ENCODE results near the gene ICAM3.
"Not testable (repeated sequence)": the region's sequence is repeated elsewhere in the genome, so short reads cannot be mapped to it uniquely, and the experiment has no call there.

Gene ICAM3

GRCh38 chr19:10339380-10339960 is at the start of gene ICAM3:
ICAM3 (minus strand) TSS chr19:10339624; CDS start chr19:10339614, 10 bp downstream.
- DNase-seq = no peak

- DNase-seq = peak; percentile 73
Observed at GRCh38 chr19:10388957-10389356, 49.5 kb upstream of the ICAM3 start.

GRCh38 chr19:10384580-10384979 is 45.2 kb upstream of the ICAM3 start:
- DNase-seq = no peak

- DNase-seq = not testable (repeated sequence)
Observed at GRCh38 chr19:10383223-10383499, 43.7 kb upstream of the ICAM3 start.

- DNase-seq = peak; percentile 99
Observed at GRCh38 chr19:10380313-10381102, 41.1 kb upstream of the ICAM3 start, which contains the start of gene TYK2. TYK2 (minus strand) TSS chr19:10380572; CDS start chr19:10378406, 2,166 bp downstream.

GRCh38 chr19:10379880-10380312 is 40.5 kb upstream of the ICAM3 start:
- no peak for DNase-seq

- no peak for DNase-seq
Observed at GRCh38 chr19:10378124-10378523, 38.7 kb upstream of the ICAM3 start.

GRCh38 chr19:10377140-10377640 is 37.8 kb upstream of the ICAM3 start:
- not testable (repeated sequence) for DNase-seq

- DNase-seq = no peak
Observed at GRCh38 chr19:10374931-10375330, 35.5 kb upstream of the ICAM3 start.

GRCh38 chr19:10372690-10373089 is 33.3 kb upstream of the ICAM3 start:
- no peak for DNase-seq

- no peak for DNase-seq
Observed at GRCh38 chr19:10368101-10368803, 28.8 kb upstream of the ICAM3 start.

GRCh38 chr19:10366950-10367512 is 27.6 kb upstream of the ICAM3 start:
- not testable (repeated sequence) for DNase-seq

- no peak for DNase-seq
Observed at GRCh38 chr19:10365518-10365917, 26.1 kb upstream of the ICAM3 start.

GRCh38 chr19:10364644-10365043 is 25.2 kb upstream of the ICAM3 start:
- DNase-seq = no peak

GRCh38 chr19:10363789-10364281 is 24.4 kb upstream of the ICAM3 start:
- DNase-seq = no peak

- DNase-seq = no peak
Observed at GRCh38 chr19:10362259-10362658, 22.8 kb upstream of the ICAM3 start.

GRCh38 chr19:10361569-10362011 is 22.2 kb upstream of the ICAM3 start:
- DNase-seq = no peak

- DNase-seq = no peak
Observed at GRCh38 chr19:10356431-10356830, 17.0 kb upstream of the ICAM3 start.

GRCh38 chr19:10353793-10354391 is 14.5 kb upstream of the ICAM3 start:
- DNase-seq = peak; percentile 24

- DNase-seq = no peak
Observed at GRCh38 chr19:10352764-10353671, 13.6 kb upstream of the ICAM3 start.

GRCh38 chr19:10346509-10346908 is 7.1 kb upstream of the ICAM3 start:
- no peak for DNase-seq

GRCh38 chr19:10344780-10345179 is 5.4 kb upstream of the ICAM3 start:
- DNase-seq = no peak
